ENCODE results near the gene MEGF9.
A peak's percentile ranks its signal among the peaks of the same experiment; 100 is the strongest.
"Not testable (repeated sequence)": the region's sequence is repeated elsewhere in the genome, so short reads cannot be mapped to it uniquely, and the experiment has no call there.

Gene MEGF9

GRCh38 chr9:120659209-120659608 is 55.1 kb downstream of the MEGF9 start:
- no peak for DNase-seq (ENCODE audit: low spot score)

DNA sequence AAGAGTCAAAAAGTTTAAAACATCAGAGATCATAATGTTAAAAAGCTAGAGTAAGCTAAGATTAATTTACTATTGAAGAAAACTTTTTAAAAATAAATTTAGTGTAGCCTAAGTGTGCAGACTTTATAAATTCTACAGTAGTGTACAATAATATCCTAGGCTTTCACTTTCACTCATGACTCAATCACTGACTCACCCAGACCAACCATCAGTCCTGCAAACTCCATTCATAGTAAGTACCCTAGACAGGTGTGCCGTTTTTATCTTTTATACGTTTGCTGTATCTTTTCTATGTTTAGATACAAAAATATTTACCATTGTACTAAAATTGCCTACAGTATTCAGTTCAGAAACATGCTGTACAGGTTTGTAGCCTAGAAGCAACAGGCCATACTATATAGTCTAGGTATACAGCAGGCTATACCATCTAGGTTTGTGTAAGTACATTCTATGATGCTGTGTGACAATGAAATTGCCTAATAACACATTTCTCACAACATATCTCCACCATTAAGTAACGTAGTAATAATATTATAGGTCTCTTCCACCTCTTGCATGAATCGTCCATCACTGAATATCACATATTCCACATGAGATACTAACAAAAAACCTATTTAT is 59.2 kb downstream of the MEGF9 start:
- peak; percentile 9 for DNase-seq (ENCODE audit: low spot score)

DNA sequence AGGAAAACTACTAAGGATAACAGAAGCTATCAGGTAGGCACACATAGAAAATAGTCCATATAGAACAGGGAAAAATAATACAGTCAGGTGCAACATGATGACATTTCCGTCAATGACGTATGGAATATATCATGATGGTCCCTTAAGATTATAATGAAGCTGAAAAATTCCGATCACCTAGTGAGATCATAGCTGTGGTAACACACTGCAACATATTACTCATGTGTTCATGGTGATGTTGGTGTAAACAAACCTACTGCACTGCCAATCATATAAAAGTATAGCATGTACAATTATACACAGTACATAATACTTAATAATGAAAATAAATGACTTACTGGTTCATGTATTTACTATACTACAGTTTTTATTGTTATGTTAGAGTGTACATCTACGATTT is 60.0 kb downstream of the MEGF9 start:
- no peak for DNase-seq (ENCODE audit: low spot score)

DNA sequence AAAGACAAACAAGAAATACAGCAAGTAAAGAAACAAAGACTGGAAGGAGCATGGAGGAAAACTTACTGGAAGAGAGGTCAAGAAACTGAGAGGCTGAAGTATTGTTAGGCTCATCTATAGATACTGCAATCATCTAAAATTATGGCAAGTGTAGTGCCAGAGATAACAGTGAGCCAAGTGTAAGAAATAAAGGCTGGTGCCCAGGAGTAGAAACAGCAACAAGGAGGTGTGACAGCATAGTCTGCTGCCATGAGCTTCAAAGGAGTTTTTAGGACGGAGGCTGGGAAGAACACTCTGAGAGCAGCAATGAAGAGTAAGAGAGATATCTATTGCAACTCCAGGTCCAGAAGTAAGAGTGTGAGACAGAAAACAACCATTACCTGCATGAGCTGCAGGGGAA is 60.5 kb downstream of the MEGF9 start:
- DNase-seq (ENCODE audit: low spot score), result no peak

DNA sequence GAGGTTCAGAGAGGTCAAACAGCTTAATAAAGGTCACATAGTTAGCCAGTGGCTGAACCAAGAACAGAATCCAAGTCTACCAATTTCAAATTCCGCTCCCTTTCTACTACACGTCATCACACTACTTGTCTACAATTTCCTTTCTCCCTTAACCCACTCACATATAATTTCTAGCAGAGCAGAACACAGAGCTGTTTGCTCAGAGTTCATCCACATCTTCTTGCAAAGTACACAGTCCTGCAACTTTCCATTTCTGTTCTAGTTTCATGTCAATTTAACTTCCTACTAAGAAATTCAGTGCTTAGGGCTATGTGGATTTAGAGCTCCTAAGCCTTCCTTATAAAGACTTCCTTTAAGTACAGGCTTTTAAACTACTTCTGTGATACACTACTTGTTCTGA is 61.3 kb downstream of the MEGF9 start:
- no peak for DNase-seq (ENCODE audit: low spot score)

DNA sequence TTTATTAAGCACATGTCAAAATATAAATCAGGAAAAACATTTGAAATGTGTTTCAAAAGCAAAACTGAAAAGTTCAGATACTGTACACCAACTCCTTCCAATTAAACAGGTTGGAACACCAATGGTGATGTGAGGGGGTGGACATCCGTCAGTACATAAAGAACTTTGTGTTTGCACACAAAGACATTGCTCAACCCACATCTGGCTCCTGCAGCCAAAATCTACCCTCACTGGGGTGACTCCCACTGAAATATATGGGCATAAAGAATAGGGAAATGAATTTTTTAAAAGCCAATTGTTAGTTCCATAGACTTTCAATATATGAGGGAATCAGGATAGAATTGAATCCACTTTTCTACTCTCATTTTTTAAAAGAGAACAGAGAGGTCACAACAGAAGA is 63.9 kb downstream of the MEGF9 start:
- no peak for DNase-seq (ENCODE audit: low spot score)

DNA sequence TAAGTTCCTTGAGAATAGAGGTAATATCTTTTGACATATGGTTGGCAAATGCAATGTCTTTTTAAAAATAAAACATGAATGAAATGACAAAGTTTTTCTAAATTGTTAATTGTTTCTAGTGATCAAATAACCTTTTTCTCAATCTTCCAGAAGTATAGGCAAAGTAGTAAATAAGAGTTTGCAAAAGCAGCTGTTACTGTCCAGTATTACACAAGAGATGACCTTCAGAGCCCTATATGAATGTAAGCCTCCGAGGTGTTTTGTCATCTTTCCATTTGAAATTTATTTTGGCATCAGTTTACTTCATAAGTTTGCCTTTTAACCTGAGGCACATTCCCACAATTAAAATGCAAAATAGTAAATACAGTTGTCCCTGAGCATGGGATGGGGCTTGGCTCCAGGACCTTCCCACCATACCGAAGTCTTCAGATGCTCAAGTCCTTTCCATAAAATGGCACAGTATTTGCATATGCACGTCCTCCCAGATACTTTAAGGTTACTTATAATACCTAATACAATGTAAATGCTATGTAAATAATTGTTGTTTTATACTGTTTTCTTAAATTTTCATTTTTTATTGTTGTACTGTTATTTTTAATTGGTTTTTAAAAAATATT is 65.6 kb downstream of the MEGF9 start:
- DNase-seq (ENCODE audit: low spot score), result no peak

DNA sequence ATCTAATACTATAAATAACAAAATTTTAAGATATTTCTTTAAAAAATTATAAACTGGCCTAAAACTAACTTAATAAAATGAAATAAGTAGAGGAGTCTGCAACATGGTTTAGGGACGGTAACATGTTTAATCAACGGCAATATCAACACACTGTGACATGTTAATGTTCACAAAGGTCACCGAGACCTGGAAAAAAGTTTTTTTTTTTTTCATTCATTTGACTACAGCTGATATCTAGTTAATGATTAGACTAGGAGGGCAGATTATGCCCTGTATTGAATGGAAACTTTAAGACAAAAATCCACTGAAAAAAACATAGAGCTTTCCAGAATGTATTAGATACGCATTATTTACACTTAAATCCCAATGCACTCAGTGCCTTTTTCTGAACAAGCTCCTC is 67.3 kb downstream of the MEGF9 start:
- DNase-seq (ENCODE audit: low spot score), result no peak

DNA sequence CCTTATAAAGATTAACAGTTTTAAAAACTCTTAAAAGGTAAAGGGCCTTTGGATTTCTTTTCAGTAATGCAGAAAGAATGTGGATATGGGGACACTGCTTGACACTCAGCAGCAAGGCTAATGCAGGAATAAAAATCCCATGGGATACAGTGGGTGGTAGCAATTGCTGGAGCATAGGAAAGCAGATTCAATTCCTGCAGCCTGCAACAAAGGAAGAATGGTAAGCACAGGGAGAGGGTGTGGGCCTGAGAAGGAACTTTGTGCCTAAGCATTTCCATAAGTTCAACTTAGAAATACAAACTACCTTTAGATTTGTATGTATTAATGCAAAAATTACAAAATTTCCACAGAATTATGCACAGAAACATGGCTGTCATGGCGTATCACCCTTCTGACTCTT is 68.5 kb downstream of the MEGF9 start:
- no peak for DNase-seq (ENCODE audit: low spot score)

- no peak for DNase-seq (ENCODE audit: low spot score)
Measured at GRCh38 chr9:120643061-120643460, 71.2 kb downstream of the MEGF9 start.

- DNase-seq (ENCODE audit: low spot score), result no peak
Measured at GRCh38 chr9:120642129-120642770, 72.0 kb downstream of the MEGF9 start.

GRCh38 chr9:120640874-120641273 is 73.4 kb downstream of the MEGF9 start:
- not testable (repeated sequence) for DNase-seq (ENCODE audit: low spot score)

DNA sequence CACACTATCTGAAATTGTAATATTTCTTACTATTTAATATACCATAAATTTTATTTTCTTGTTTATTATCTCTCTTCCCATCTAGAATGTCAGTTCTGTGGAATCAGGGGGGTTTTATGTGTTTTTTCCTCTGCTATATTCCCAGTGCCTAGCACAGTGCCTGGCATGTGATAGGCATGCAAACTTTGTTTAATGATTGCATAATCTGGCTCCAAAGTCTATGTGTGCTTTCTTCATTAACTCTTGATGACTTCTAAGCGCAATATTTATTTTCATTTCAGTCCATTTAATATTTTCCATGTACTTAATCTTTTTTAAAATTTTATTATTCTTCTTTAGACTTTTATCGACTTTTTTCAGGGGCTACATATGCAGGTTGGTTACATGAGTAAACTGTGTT is 73.9 kb downstream of the MEGF9 start:
- DNase-seq (ENCODE audit: low spot score), result no peak

DNA sequence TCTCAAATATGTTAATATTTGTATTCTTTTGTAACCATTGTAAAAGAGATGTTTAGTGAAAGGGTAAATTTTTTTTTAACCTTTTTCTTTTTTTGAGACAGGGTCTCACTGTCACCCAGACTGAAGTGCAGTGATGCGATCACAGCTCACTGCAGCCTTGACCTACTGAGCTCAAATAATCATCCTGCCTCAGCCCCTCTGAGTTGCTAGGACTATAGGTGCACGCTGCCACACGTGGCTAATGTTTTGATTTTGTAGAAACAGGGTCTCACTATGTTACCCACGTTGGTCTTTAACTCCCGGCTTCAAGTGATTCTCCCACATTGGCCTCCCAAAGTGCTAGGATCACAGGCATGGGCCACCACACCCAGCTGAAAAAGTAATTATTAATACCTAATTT is 76.4 kb downstream of the MEGF9 start:
- DNase-seq (ENCODE audit: low spot score), result no peak

DNA sequence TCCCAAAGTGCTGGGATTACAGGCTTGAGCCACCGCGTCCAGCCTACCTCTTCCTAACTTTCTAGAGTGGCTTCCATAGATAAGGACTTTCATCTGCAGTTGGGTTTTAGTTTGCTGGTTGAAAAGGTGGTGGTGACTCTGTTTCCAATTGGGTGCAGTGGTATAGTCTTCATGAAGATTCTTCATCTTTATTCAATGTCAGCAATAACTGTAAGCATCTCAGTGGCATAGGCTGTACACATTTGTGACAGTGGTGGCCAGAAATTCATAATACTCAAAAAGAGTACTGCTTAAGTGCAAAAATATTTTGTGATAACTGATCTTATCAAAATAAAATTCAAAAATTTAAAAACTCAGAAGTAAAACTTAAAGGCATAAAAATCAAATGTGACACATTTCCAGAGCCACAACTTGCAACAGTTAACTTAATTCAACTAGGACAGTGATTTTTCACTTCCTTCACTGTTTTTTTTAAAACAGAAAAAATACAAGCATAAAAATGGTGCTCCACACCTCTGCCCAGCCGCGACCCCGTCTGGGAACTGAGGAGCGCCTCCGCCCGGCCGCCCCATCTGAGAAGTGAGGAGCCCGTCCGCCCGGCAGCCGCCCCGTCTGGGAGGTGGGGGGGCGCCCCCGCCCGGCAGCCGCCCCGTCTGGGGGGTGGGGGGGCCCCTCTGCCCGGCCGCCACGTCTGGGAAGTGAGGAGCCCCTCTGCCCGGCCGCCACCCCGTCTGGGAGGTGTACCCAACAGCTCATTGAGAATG is 77.9 kb downstream of the MEGF9 start:
- DNase-seq (ENCODE audit: low spot score), result no peak

DNA sequence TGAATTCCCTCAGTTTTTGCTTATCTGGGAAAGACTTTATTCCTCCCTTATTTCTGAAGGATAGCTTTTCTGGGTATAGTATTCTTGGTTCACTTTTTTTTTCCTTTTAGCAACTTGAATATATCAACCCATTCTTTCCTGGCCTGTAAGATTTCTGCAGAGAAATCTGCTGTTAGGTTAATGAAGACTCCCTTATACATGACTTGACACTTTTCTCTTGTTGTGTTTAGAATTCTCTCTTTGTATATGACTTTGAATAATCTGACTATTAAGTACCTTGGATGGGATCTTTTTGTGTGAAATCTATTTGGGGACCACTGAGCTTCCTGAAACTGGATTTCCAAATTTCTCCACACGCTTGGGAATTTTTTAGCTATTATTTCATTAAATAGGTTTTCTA is 79.3 kb downstream of the MEGF9 start:
- no peak for DNase-seq (ENCODE audit: low spot score)

DNA sequence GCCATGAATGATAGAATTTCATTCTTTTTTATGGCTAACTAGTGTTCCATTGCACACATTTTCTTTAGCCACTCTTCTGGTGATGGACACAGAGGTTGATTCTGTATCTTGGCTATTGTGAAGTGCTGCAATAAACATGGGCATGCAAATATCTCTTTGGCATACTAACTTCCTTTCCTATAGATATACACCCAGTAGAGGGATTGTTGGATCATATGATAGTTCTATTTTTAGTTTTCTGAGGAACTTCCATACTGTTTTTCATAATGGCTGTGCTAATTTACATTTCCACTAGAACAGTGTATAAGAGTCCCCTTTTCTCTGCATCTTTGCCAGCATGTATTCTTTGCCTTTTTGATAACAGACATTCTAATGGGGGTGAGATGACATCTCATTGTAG is 83.9 kb downstream of the MEGF9 start:
- DNase-seq (ENCODE audit: low spot score), result no peak

GRCh38 chr9:120628925-120629497 is 85.3 kb downstream of the MEGF9 start:
- DNase-seq (ENCODE audit: low spot score), result not testable (repeated sequence)

DNA sequence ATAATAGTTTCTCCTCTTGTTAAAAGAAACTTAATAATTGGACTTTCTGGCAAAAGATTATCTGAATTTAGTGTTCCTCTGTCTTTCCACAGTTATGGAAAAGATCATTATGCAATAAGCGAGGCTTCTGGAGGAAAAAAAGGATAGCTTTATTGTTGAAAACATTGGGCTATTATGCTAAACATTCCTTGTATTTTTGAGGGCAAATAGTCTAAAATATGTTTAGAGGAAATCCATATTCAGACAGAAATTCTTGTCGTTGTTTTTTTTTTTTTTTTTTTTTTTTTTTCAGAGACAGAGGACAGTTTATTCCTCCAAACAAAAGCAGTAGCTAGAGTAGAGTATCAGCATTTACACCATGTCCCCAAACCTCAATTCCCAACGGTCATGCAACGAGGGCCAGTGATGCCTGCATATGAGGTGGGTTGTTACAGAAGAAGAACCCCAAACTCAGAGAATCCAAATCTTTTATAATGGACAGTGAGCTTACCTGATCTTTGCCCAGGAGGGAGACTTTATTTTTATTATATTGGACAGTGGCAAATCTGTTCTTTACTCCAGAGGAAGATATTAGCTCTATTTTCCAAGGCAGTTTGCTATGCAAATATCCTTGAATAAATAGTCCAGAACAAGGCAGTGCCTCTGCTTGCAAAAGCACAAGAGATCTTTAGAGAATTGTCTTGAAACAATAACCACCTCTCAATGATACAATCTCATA is 85.9 kb downstream of the MEGF9 start:
- no peak for DNase-seq (ENCODE audit: low spot score)

GRCh38 chr9:120627073-120627472 is 87.2 kb downstream of the MEGF9 start:
- DNase-seq (ENCODE audit: low spot score), result no peak

GRCh38 chr9:120626512-120626911 is 87.8 kb downstream of the MEGF9 start:
- DNase-seq (ENCODE audit: low spot score), result no peak

DNA sequence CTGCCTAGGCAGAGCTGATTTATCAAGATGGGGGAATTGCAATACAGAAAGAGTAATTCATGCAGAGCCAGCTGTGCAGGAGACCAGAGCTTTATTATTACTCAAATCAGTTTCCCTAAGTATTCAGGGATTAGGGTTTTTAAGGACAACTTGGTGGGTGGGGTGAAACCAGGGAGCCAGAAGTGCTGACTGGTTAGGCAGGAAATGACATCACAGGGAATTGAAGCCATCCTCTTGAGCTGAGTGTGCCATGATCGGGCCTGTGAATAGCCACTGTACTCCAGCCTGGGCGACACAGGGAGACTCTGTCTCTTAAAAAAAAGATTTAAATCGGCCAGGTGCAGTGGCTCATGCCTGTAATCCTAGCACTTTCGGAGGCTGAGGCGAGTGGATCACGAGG is 89.0 kb downstream of the MEGF9 start:
- no peak for DNase-seq (ENCODE audit: low spot score)

Data from CD4-positive, alpha-beta T cell treated with Interleukin-15 for 4 hours (primary cell).